Calu3 (cell line): ENCODE results near the gene MGAT3. TPM values are rescaled to one million over a fixed set of nuclear protein-coding genes. Genes with fewer than 3 reads are reported as not detected.

ENCODE experiments used
- BruUV-seq: library from RNA; stranded (reverse); fragments of 400-500 nt; replicated peaks from 2 replicates; lab custom pipeline; 2021; lab: Mats Ljungman, UMichigan
- CTCF ChIA-PET: fragments of 300-600 bp; sonication (Branson Sonifier 250); formaldehyde crosslinking; loops from one replicate; lab custom pipeline; 2022; ENCODE audit warnings: antibody characterized with exemption; lab: Charles Lee
- DNase-seq: peaks from one replicate; pipeline ENCODE4 v3.0.0; 2022
- H3K27ac Mint-ChIP-seq: one replicate; pipeline ENCODE4 v1.8.0; 2022; ENCODE audit warnings: mixed read lengths; ENCODE audit not compliant: unreplicated experiment
- H3K27me3 Mint-ChIP-seq: one replicate; pipeline ENCODE4 v1.8.0; 2022; ENCODE audit warnings: mixed read lengths; ENCODE audit not compliant: unreplicated experiment
- H3K36me3 Mint-ChIP-seq: one replicate; pipeline ENCODE4 v1.8.0; 2022; ENCODE audit warnings: mild to moderate bottlenecking, moderate library complexity, mixed read lengths; ENCODE audit not compliant: insufficient read depth, unreplicated experiment
- H3K4me1 Mint-ChIP-seq: one replicate; pipeline ENCODE4 v1.8.0; 2022; ENCODE audit warnings: mild to moderate bottlenecking, low read depth, mixed read lengths; ENCODE audit not compliant: unreplicated experiment
- H3K4me3 Mint-ChIP-seq: one replicate; pipeline ENCODE4 v1.8.0; 2022; ENCODE audit warnings: mild to moderate bottlenecking, low read depth, moderate library complexity, mixed read lengths; ENCODE audit not compliant: unreplicated experiment
- H3K9me3 Mint-ChIP-seq: one replicate; pipeline ENCODE4 v1.8.0; 2022; ENCODE audit warnings: low read depth, mixed read lengths; ENCODE audit not compliant: unreplicated experiment
- intact Hi-C: fragments of 100-400 bp; cut with micrococcal nuclease; formaldehyde crosslinking; loops from one replicate; pipeline ENCODE4 v1.10.0; 2022; ENCODE audit not compliant: unreplicated experiment
- total RNA-seq: library from RNA; stranded (reverse); gene quantifications from 2 replicates; pipeline ENCODE4 v1.2.3, GENCODE V29; 2022
- TF ChIP-seq, protein P1 (sequence below): fragments of 200-600 bp; IDR thresholded peaks from one replicate; pipeline ENCODE4 v1.8.0; 2022; ENCODE audit warnings: antibody characterized with exemption; ENCODE audit not compliant: unreplicated experiment

The MGAT3 gene
- total RNA-seq, 1 experiment from 2014 or later = 33.0 TPM

DNA sequence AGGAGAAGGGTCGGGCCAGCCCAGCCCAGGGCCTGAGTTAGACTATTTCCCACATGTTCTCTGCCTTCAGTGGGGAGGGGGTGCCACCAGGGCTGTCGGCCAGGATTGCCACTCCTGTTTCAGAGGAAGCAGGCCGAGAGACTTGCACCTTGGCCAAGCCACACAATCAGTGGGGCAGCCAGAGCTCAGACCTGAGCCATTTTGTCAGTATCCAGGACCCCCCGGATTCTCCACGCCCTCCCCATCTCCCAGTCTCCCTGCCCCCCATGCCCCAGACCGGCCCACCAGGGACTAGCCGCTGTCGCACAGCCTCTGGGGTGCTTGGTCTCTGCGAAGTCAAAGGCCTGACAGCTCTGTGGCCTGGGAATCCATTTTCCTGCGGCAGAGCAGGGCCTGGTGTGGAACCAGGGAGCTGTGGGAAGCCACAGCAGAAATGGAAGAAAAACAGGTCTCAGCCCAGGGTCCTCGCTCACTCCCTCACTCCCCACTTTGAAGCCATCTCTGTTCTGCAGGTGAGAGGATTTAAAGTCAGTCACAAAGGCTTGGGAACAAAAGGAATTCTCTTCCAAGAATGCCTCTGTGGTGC is 25.5 kb upstream of the MGAT3 start:
- Mint-ChIP-seq H3K4me3 (no peak overlapping the region), H3K9me3 (no peaks in the 10 kb centered on the region), H3K36me3 (peaks cover 23% of the 10 kb centered on the region), H3K27me3 (no peaks in the 10 kb centered on the region), H3K27ac (no peak overlapping the region), H3K4me1 (no peaks in the 10 kb centered on the region)
- intact Hi-C loops = no loop called here
- DNase-seq = no peak
- TF ChIP-seq, protein P1, sequence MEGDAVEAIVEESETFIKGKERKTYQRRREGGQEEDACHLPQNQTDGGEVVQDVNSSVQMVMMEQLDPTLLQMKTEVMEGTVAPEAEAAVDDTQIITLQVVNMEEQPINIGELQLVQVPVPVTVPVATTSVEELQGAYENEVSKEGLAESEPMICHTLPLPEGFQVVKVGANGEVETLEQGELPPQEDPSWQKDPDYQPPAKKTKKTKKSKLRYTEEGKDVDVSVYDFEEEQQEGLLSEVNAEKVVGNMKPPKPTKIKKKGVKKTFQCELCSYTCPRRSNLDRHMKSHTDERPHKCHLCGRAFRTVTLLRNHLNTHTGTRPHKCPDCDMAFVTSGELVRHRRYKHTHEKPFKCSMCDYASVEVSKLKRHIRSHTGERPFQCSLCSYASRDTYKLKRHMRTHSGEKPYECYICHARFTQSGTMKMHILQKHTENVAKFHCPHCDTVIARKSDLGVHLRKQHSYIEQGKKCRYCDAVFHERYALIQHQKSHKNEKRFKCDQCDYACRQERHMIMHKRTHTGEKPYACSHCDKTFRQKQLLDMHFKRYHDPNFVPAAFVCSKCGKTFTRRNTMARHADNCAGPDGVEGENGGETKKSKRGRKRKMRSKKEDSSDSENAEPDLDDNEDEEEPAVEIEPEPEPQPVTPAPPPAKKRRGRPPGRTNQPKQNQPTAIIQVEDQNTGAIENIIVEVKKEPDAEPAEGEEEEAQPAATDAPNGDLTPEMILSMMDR = no peak
- no TSS peak for BruUV-seq
- CTCF ChIA-PET = no interaction called here

DNA sequence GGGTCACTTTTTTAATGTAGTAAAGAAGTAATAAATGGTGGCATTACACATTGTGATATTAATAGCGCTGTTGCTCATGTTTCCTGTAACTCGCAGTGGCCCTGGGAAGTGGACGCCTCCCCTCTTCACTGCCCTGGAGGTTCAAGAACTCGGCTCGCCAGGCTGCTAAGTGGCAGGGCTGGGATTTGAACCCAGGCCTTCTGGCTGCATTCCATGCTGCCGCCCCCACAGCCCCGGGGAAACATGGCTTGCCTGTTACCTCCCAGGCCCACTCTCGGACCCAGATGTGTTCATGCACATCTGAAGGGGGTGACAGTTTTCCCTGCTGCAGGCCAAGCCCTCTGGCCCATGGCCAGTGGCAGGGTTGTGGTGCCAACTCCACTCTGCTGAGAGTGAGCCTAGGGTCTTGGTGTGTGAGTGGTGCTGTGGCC is 25.0 kb upstream of the MGAT3 start:
- intact Hi-C loops = no loop called here
- no TSS peak for BruUV-seq
- TF ChIP-seq, protein P1 = no peak
- Mint-ChIP-seq H3K4me1 (peaks cover under 1% of the 10 kb centered on the region), H3K27ac (no peak overlapping the region), H3K4me3 (no peak overlapping the region), H3K27me3 (no peaks in the 10 kb centered on the region), H3K9me3 (no peaks in the 10 kb centered on the region), H3K36me3 (peaks cover 19% of the 10 kb centered on the region)
- CTCF ChIA-PET = no interaction called here
- DNase-seq = no peak

DNA sequence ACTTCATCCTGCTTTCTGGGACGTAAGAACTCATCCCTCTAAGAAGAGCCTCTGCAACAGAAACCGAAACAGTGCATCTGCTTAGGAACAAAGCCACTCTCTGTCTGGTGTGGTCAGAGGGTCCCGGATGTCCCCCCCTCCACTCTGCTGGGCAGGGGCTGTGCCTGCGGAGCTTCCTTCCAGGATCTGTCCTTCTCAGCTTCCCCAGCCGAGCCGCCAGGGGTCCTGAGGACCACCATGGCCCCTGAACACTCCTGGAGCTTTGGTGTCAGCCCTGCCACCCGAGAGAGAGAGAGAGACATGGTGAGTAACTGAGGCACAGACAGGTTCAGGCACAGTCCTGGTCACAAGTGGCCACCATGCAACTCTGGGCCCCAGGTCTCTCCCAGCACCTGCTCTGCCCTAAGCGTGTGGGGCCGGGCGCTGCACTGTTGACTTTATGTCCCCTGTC is 24.4 kb upstream of the MGAT3 start:
- Mint-ChIP-seq H3K27ac (no peak overlapping the region), H3K9me3 (no peaks in the 10 kb centered on the region), H3K27me3 (no peaks in the 10 kb centered on the region), H3K36me3 (peaks cover 14% of the 10 kb centered on the region), H3K4me3 (no peak overlapping the region), H3K4me1 (peaks cover 6% of the 10 kb centered on the region)
- DNase-seq = no peak
- intact Hi-C loops = no loop called here
- BruUV-seq = no TSS peak
- TF ChIP-seq, protein P1 = no peak
- CTCF ChIA-PET = no interaction called here

DNA sequence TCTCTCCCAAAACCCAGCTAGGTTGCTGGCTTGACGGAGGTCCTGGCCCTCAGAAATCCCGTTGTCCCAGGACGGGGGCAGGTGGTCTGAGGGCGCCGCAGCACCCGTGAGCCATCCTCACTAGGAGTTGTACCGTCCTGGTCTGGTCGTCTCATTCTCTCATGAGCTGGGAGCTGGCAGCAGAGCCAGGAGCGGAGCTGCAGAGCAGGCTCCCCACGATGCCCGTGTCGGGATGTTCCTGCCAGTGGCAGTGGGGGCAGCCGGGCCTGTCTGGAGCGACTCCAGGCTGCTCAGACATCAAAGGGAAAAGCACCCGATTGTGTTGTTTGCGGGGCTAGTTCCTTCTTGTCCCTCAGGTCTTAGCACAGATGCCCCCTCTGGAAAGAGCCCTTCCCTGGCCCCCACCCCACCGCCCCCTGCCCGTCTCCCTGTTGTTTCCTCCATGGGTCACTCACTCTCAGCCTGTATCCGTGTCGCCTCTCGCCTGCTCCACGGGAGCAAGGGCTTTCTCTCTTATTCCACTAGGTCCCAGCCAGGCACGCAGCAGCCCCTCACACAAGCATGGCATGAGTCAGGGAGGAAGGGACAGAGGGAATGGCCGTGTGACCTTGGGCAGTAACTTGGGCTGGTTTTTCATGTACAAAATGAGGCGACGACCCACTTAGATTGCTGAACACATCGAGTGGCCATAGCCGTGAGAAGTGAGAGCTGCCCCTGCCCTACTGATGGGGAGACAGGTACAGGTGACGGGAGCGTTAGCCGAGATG is 23.2 kb upstream of the MGAT3 start:
- no TSS peak for BruUV-seq
- H3K27me3 Mint-ChIP-seq = no peaks in the 10 kb centered on the region
- no peak overlapping the region for H3K4me3 Mint-ChIP-seq
- CTCF ChIA-PET = interaction anchor here (1.0 kb wide), 1 partner anchor 9 kb away, joined by 3 read pairs; no protein-coding TSS in a partner anchor
- DNase-seq = no peak
- intact Hi-C loops = no loop called here
- peaks cover 13% of the 10 kb centered on the region for H3K4me1 Mint-ChIP-seq
- no peak overlapping the region for H3K27ac Mint-ChIP-seq
- H3K9me3 Mint-ChIP-seq = no peaks in the 10 kb centered on the region
- TF ChIP-seq, protein P1 = no peak
- peaks cover 11% of the 10 kb centered on the region for H3K36me3 Mint-ChIP-seq
